COLO829 (cell line): ENCODE data around the gene DNAH8.

Experiments
- DNase-seq: peaks from one replicate; pipeline ENCODE4 v3.0.0; 2012; ENCODE audit warnings: low spot score

DNAH8 gene

GRCh38 chr6:38702558-38703397 is 12.3 kb upstream of the DNAH8 start, which contains the start of gene GLO1:
Gene GLO1 (minus strand): TSS chr6:38703145. CDS start chr6:38703054, 91 bp downstream.
- DNase-seq, result peak; percentile 99

GRCh38 chr6:38703949-38704590 is 11.0 kb upstream of the DNAH8 start:
- DNase-seq, result no peak

- DNase-seq, result no peak
These were observed 9.2 kb upstream of the DNAH8 start for GRCh38 chr6:38705924-38706323.

- DNase-seq, result no peak
These were observed 6.6 kb upstream of the DNAH8 start for GRCh38 chr6:38708496-38708895.

- DNase-seq, result no peak
These were observed 1.3 kb upstream of the DNAH8 start for GRCh38 chr6:38713812-38714211.

- DNase-seq, result no peak
These were observed 684 bp upstream of the DNAH8 start for GRCh38 chr6:38714239-38715015.

GRCh38 chr6:38716825-38717224 is 1.7 kb downstream of the DNAH8 start:
- DNase-seq, result no peak

- no peak for DNase-seq
These were observed 4.2 kb downstream of the DNAH8 start for GRCh38 chr6:38719358-38719757.

GRCh38 chr6:38720295-38720694 is 5.2 kb downstream of the DNAH8 start:
- DNase-seq, result no peak

- DNase-seq, result no peak
These were observed 6.9 kb downstream of the DNAH8 start for GRCh38 chr6:38722038-38722437.

GRCh38 chr6:38722727-38723334 is 7.7 kb downstream of the DNAH8 start:
- no peak for DNase-seq

- no peak for DNase-seq
These were observed 8.7 kb downstream of the DNAH8 start for GRCh38 chr6:38723783-38724182.

- DNase-seq, result no peak
These were observed 9.2 kb downstream of the DNAH8 start for GRCh38 chr6:38724343-38724742.

- DNase-seq, result no peak
These were observed 10.5 kb downstream of the DNAH8 start for GRCh38 chr6:38725414-38726183.

GRCh38 chr6:38728203-38728602 is 13.1 kb downstream of the DNAH8 start:
- DNase-seq, result no peak

- no peak for DNase-seq
These were observed 15.2 kb downstream of the DNAH8 start for GRCh38 chr6:38730140-38730862.

- no peak for DNase-seq
These were observed 21.8 kb downstream of the DNAH8 start for GRCh38 chr6:38736951-38737350.

GRCh38 chr6:38738261-38738660 is 23.1 kb downstream of the DNAH8 start:
- no peak for DNase-seq

GRCh38 chr6:38739532-38739931 is 24.4 kb downstream of the DNAH8 start:
- no peak for DNase-seq

- DNase-seq, result no peak
These were observed 34.4 kb downstream of the DNAH8 start for GRCh38 chr6:38749473-38749872.
